Neural cell (in vitro differentiated cells): Measurements from ENCODE around the gene LRMDA. TPM values are rescaled to one million over a fixed set of nuclear protein-coding genes. Genes with fewer than 3 reads are reported as not detected.

ENCODE experiments used
- H2AFZ ChIP-seq: fragments of 200-600, 300-800 bp; sonication (generic), shearing (Covaris generic); 2 replicates; pipeline ENCODE4 v1.6.0; 2014; ENCODE audit warnings: low read depth, mild to moderate bottlenecking, antibody characterized with exemption, low read length, moderate library complexity
- H3F3A ChIP-seq: fragments of 200-600 bp; shearing (Covaris generic); 2 replicates; pipeline ENCODE4 v1.6.1; 2016; ENCODE audit warnings: mild to moderate bottlenecking, moderate library complexity, mixed read lengths, antibody characterized with exemption, low read length; ENCODE audit not compliant: insufficient read depth, poor library complexity, severe bottlenecking
- H3K27ac ChIP-seq: fragments of 200-600, 300-800 bp; sonication (generic), shearing (Covaris generic); 2 replicates; pipeline ENCODE4 v1.5.1; 2014; ENCODE audit warnings: mild to moderate bottlenecking, low read length, moderate library complexity
- H3K27me3 ChIP-seq: fragments of 300-800, 200-600 bp; sonication (generic), shearing (Covaris generic); 2 replicates; pipeline ENCODE4 v1.6.0; 2014; ENCODE audit warnings: mild to moderate bottlenecking, low read depth, low read length, moderate library complexity; ENCODE audit not compliant: insufficient read depth
- H3K36me3 ChIP-seq: fragments of 300-800, 200-600 bp; sonication (generic), shearing (Covaris generic); 2 replicates; pipeline ENCODE4 v1.5.1; 2014; ENCODE audit warnings: mild to moderate bottlenecking, antibody characterized with exemption, low read length, moderate library complexity; ENCODE audit not compliant: insufficient read depth
- H3K4me2 ChIP-seq: fragments of 300-800, 200-600 bp; sonication (generic), shearing (Covaris generic); 2 replicates; pipeline ENCODE4 v1.6.0; 2014; ENCODE audit warnings: mild to moderate bottlenecking, low read length
- H3K4me3 ChIP-seq: fragments of 300-800, 200-600 bp; sonication (generic), shearing (Covaris generic); 2 replicates; pipeline ENCODE4 v1.5.1; 2014; ENCODE audit warnings: mild to moderate bottlenecking, low read length, moderate library complexity
- H3K79me2 ChIP-seq: fragments of 200-600 bp; shearing (Covaris generic); replicated peaks from 2 replicates; pipeline ENCODE4 v1.6.0; 2014; ENCODE audit warnings: mild to moderate bottlenecking, low read length, moderate library complexity; ENCODE audit not compliant: insufficient read depth
- H3K9ac ChIP-seq: fragments of 300-800, 200-600 bp; sonication (generic), shearing (Covaris generic); 2 replicates; pipeline ENCODE4 v1.6.1; 2016; ENCODE audit warnings: mild to moderate bottlenecking, low read length, mixed read lengths
- H3K9me2 ChIP-seq: fragments of 200-600 bp; shearing (Covaris generic); 2 replicates; pipeline ENCODE4 v1.6.1; 2016; ENCODE audit warnings: mild to moderate bottlenecking, low read length, mixed read lengths; ENCODE audit not compliant: insufficient read depth
- H3K9me3 ChIP-seq: fragments of 200-600, 300-800 bp; sonication (generic), shearing (Covaris generic); 2 replicates; pipeline ENCODE4 v1.6.1; 2016; ENCODE audit warnings: mild to moderate bottlenecking, mixed run types, low read length, moderate library complexity, mixed read lengths
- H4K20me1 ChIP-seq: fragments of 200-600 bp; shearing (Covaris generic); 2 replicates; pipeline ENCODE4 v1.6.1; 2016; ENCODE audit warnings: mild to moderate bottlenecking, mixed run types; ENCODE audit not compliant: insufficient read depth
- CTCF ChIP-seq: fragments of 450-650 bp; IDR thresholded peaks from 2 replicates; pipeline ENCODE4 v1.5.1; 2014; ENCODE audit warnings: antibody characterized with exemption, mild to moderate bottlenecking, moderate library complexity; ENCODE audit not compliant: poor library complexity, severe bottlenecking
- EP300 ChIP-seq: fragments of 450-650 bp; conservative IDR thresholded peaks from 2 replicates; pipeline ENCODE4 v1.6.1; 2014; ENCODE audit warnings: antibody characterized with exemption, mild to moderate bottlenecking, moderate library complexity; ENCODE audit not compliant: poor library complexity, severe bottlenecking
- EZH2 ChIP-seq: fragments of 200-600, 300-800 bp; shearing (Covaris generic), sonication (generic); IDR thresholded peaks from 2 replicates; pipeline ENCODE4 v1.6.1; 2014; ENCODE audit warnings: antibody characterized with exemption, low read length, borderline replicate concordance, mild to moderate bottlenecking; ENCODE audit not compliant: insufficient read depth, poor library complexity, severe bottlenecking
- MXI1 ChIP-seq: fragments of 450-650 bp; conservative IDR thresholded peaks from 2 replicates; pipeline ENCODE4 v1.6.1; 2014; ENCODE audit warnings: antibody characterized with exemption, mild to moderate bottlenecking; ENCODE audit not compliant: poor library complexity, severe bottlenecking
- POLR2AphosphoS5 ChIP-seq: IDR thresholded peaks from 2 replicates; pipeline ENCODE4 v1.6.1; 2012
- RAD21 ChIP-seq: fragments of 450-650 bp; conservative IDR thresholded peaks from 2 replicates; pipeline ENCODE4 v1.6.1; 2014; ENCODE audit warnings: antibody characterized with exemption, mild to moderate bottlenecking, moderate library complexity
- REST ChIP-seq: IDR thresholded peaks from 2 replicates; pipeline ENCODE4 v1.6.1; 2012; ENCODE audit warnings: borderline replicate concordance
- SMC3 ChIP-seq: fragments of 450-650 bp; conservative IDR thresholded peaks from 2 replicates; pipeline ENCODE4 v1.6.1; 2014; ENCODE audit warnings: antibody characterized with exemption, mild to moderate bottlenecking, moderate library complexity; ENCODE audit not compliant: poor library complexity
- TAF1 ChIP-seq: IDR thresholded peaks from 2 replicates; pipeline ENCODE4 v1.6.1; 2012; ENCODE audit warnings: low read depth
- polyA plus RNA-seq: library from polyadenylated mRNA; depleted of rRNA; stranded (reverse); fragments of >200 nt; gene quantifications from 2 replicates; pipeline ENCODE4 v1.2.3, GENCODE V29; 2014

Gene LRMDA
- polyA plus RNA-seq, 1 donor from 2014 or later = 5.6 TPM

GRCh38 chr10:76435157-76435556 lies 1003.7 kb downstream of the LRMDA start (continued):
- TF ChIP-seq EZH2 (no peak), SMC3 (no peak)

- Histone ChIP-seq H3K9me3 (no peaks in the 10 kb centered on the region), H3F3A (no peaks in the 10 kb centered on the region), H3K27ac (no peak overlapping the region), H3K9me2 (no peaks in the 10 kb centered on the region), H3K4me2 (no peak overlapping the region), H2AFZ (no peak overlapping the region), H3K79me2 (no peaks in the 10 kb centered on the region), H4K20me1 (no peaks in the 10 kb centered on the region), H3K27me3 (no peaks in the 10 kb centered on the region), H3K4me3 (no peak overlapping the region), H3K9ac (no peak overlapping the region), H3K36me3 (no peaks in the 10 kb centered on the region)
- TF ChIP-seq SMC3 (no peak), EP300 (no peak), REST (no peak)
Observed at GRCh38 chr10:76436401-76436811, 1005.0 kb downstream of the LRMDA start.

- no peak for TF ChIP-seq REST
- no peak for TF ChIP-seq EP300
- TF ChIP-seq CTCF = no peak
- TF ChIP-seq TAF1 = no peak
- TF ChIP-seq EZH2 = no peak
- no peak for TF ChIP-seq MXI1
- TF ChIP-seq POLR2AphosphoS5 = no peak
- no peak for TF ChIP-seq SMC3
- no peak for TF ChIP-seq RAD21
- H4K20me1 ChIP-seq = no peaks in the 10 kb centered on the region
- no peak overlapping the region for H3K4me3 ChIP-seq
- no peak overlapping the region for H3K27ac ChIP-seq
- no peaks in the 10 kb centered on the region for H3K9me2 ChIP-seq
- H3F3A ChIP-seq = no peaks in the 10 kb centered on the region
- H3K36me3 ChIP-seq = no peaks in the 10 kb centered on the region
- no peak overlapping the region for H2AFZ ChIP-seq
- no peak overlapping the region for H3K9ac ChIP-seq
- H3K27me3 ChIP-seq = no peaks in the 10 kb centered on the region
- H3K4me2 ChIP-seq = no peak overlapping the region
- H3K79me2 ChIP-seq = no peaks in the 10 kb centered on the region
- H3K9me3 ChIP-seq = no peaks in the 10 kb centered on the region
Observed at GRCh38 chr10:76436981-76437380, 1005.6 kb downstream of the LRMDA start.
